GM21528 (cell line): Measurements from ENCODE around the gene REP15.
"Not testable (repeated sequence)": the region's sequence is repeated elsewhere in the genome, so short reads cannot be mapped to it uniquely, and the experiment has no call there.

Experiments used
- ATAC-seq: cut with Tn5 transposase; IDR thresholded peaks from one replicate; pipeline ENCODE4 v1.9.1; 2021; ENCODE audit warnings: mild to moderate bottlenecking, moderate library complexity; ENCODE audit not compliant: unreplicated experiment, low FRiP score

The REP15 gene

DNA sequence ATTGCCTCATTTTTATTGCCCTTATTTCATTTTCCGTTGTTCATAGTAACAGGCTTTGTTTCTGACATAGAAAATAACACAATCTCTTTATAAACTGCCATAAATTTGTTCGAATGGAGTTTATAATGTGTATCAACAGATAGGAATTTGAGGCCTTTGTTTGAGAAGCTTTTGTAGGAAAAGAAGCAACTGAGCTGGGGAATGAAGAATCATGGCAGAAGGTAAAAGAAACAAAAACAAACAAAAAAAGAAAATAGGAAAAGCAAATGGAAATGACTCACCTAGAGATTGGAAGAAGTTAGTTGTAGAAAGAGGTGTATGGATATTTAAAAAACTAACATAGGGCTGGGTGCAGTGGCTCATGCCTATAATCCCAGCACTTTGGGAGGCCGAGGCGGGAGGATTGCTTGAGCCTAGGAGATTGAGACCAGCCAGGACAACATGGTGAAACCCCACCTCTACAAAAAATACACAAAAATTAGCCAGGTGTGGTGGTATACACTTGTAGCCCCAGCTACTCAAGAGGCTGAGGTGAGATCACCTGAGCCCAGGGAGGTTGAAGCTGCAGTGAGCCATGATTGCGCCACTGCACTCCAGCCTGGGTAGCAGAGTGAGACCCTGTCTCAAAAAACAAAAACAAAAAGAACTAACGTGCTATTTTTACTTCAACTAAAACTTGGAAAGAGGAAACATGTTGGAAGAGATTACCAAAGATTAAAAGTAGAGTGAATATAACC, 523 bp upstream of the REP15 start:
- ATAC-seq: no peak

DNA sequence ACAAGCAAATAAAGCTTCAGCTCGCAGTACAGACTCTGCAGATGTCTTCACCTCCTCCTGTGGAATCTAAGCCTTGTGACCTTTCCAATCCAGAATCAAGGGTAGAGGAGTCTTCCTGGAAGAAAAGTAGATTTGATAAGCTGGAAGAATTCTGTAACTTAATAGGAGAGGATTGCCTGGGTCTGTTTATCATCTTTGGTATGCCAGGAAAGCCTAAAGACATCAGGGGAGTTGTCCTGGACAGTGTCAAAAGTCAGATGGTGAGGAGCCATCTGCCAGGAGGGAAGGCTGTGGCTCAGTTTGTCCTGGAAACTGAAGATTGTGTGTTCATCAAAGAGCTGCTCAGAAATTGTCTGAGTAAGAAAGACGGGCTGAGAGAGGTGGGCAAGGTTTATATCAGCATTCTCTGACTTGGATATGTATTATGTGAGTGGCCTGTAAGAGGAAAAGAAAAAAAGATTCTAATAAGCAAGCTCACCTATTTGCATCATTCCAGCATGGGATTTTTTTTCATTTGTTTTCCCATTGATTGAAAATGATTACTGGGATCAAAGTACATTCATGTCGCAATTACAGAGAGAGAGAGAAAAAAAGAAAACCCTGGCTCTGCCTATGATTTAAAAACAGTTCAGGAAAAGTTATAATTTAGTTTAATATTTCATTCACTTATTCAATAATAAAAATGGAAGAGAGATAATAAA, 767 bp downstream of the REP15 start:
- no peak for ATAC-seq

DNA sequence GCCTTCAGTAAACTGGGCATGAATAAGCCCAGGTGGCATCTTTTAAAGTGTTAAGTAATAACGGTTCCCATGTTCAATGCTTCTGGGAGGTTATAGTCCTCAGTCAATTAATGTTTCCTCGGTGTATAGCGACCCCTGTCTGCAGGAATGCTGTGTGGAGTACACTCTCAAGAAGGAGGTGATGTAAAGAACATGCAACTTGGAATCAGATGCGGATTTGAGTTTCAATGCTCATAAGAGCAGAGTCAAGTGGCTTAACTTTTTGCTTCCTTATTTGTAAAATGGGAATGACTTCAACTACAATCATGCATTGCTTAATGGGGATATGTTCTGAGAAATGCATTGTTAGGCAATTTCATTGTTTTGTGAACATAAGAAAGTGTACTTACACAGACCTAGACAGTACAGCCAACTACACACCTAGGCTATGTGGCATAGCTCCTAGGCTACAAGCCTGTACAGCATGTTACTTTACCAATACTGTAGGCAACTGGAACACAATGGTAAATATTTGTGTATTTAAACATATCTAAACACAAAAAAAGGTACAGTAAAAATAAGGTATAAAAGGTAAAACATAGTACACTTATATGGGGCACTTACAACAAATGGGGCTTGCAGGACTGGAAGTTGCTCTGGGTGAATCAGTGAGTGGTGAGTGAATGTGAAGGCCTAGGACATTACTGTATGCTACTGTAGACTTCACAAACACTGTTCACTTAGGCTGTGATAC, 7.6 kb downstream of the REP15 start:
- peak; percentile 82 for ATAC-seq

DNA sequence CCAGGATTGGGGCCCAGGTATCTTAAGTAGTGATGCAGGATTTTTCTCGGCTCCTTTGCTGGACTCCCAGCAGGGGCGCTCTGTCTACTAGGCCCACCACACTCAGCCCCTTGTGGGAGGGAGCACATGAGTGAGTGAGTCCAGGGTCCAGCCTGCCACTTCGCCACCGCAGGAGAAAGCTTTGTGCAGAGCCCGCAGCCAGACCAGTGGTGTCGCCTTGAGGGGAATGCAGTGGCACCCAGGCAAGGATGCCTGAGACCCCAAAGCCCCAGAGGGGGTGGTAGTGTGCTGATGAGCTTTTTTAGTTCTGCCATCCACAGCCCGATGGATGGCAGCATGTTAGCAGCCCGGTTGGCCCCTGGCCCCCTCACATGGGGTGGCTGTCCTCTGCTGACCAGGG, 9.0 kb downstream of the REP15 start:
- no peak for ATAC-seq

DNA sequence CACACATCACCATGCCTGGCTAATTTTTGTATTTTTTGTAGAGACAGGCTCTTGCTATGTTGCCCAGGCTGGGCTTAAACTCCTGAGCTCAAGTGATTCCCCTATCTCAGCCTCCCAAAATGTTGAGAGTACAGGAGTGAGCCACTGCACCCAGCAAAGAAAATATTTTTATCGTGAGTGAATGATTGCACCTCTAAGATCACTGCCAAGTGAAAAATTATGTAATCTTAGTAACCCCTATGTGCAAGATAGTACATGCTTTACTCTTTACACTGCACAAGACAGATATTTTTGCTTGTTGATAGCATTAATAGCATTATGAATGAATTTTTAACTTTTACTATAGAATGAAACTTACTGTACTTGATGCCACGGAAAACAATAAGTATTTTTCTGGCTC, 11.0 kb downstream of the REP15 start:
- ATAC-seq: no peak

DNA sequence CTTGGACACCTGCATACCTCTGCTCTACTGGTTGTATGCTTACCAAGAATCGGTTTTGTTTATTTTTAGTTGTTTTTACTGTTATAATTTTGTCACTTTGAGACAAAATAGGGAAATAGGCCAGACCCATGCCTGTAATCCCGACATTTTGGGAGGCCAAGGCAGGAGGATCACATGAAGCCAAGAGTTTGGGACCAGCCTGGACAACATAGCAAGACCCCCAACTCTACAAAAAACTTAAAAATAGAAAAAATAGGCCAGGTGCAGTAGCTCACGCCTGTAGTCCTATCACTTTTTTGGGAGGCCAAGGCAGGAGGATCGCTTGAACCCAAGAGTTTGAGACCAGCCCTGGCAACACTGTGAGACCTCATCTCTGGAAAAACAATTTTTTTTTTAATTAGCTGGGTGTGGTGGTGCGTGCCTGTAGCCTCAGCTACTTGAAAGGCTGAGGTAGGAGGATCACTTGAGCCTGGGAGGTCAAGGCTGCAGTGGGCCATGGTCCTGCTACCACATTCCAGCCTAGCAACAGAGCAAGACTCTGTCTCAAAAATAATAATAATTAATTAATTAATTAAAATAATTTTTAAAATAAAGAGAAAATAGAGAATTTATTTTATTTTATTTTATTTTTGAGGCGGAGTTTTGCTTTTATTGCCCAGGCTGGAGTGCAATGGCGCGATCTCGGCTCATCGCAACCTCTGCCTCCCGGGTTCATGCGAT, 13.1 kb downstream of the REP15 start:
- ATAC-seq: no peak

DNA sequence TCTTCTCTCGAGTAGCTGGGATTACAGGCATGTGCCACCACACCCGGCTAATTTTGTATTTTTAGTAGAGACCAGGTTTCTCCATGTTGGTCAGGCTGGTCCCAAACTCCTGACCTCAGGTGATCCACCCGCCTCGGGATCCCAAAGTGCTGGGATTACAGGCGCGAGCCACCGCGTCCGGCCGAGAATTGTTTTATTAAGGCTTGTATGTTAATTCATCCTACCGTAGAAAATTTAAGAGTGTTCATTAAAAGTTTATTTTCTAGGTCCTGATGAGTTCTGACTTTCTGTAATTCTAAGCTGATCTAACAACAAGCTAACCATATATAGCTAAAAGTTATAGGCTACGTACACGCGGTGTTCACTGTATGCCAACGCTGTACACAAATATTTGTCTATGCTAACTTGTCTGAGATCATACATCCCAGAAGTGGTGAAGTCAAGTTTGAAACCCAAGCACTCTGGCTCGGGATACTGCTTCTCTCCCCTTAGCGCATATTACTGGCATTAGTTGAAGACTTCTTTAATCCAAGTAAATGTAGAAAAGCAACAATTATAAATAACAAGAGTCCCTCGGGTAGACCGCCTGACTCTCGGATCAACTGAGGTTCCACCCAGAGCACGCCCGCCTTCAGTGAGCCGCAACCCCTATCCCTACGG, 13.8 kb downstream of the REP15 start:
- peak; percentile 52 for ATAC-seq

DNA sequence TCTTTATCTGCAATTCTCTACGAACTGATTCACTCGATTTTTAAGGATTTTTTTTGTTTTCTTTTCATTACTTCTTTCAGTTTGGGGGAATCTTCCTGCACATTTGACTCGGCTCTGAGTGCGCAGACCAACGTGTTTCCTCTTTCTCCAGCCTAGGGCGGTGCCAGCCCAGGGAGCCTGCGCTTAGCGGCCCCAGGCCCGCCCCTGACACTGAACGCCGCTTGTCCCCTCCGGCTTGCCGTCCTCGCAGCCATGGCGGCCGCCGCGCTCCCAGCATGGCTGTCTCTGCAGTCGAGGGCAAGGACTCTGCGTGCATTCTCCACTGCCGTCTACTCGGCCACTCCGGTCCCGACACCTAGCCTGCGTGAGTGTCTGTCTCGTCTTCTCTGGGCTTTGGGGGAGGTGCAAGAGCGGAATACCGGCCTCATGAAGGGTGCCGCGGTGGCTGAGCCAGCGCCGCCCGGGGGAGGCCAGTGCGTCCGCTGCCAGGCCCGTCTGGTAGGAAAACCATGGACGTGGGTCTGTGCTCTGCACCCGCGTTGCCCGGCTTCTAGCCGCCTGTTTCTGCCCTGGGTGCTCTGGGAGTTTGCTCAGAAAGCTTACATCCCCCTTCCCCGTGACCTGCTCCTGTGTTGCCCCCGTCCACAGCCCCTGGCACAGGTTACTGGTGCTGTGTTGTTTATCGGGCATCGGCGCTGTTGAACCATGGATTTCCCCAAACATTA, 14.5 kb downstream of the REP15 start, which contains the start of gene MRPS35:
Gene MRPS35, plus strand, starts transcription at position 241 of the 725 bp plus-strand sequence. Its CDS starts 12 bp downstream, at position 253.
- ATAC-seq: peak; percentile 96

DNA sequence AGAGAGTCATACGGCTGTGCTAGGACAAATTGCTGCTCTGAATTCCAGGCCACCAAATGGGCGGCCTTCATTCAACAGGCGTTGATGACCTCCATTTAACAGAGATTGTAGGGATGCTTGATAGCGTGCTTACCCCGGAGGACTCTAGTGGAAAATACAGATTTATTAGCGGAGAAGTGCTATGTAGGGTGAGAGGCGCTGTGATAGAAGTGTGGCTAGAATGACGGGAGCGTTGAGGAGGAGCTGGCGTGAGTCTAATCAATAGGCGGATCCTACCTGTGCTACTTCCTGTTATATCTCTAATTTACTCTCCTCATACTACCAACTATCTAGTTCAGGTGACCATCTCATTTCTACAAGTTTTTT, 15.1 kb downstream of the REP15 start:
- peak; percentile 25 for ATAC-seq

DNA sequence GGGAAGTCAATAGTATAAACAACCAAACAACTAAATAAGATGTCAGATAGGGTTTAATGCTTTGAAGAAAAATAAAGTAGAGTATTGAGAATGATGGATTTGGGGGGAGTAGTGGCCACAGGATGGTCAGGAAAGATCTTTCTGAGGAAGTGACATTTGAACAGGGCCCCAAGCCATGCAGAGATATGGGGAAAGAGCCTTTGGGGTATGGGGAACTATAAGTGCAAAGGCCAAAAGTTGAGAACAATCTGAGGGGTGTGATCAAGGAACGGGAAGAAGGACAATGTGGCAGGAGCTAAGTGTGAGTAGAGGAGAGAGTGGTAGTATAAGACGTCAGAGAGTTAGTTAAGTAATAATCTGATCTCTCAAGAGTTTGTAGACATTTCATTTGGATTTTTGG, 15.7 kb downstream of the REP15 start:
- no peak for ATAC-seq

DNA sequence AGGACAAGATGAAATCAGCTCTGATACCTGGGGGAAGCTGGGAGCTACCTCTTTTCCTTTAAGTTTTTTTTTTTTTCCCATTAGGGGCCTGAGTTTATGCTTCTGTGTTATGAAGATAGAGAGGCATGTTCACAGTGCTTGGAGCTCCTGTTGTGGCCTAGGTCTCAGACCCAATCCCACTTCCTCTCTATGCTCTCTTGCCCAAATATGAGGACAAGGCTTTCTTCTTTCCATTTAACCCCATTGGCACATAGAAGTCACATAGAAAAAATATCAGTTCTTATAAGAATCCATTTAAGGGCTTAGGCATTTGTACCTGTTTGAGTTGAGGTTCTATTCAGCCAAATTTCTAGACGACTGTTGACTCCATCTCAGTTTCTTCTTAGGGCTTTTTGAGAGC, 27.0 kb downstream of the REP15 start:
- no peak for ATAC-seq

DNA sequence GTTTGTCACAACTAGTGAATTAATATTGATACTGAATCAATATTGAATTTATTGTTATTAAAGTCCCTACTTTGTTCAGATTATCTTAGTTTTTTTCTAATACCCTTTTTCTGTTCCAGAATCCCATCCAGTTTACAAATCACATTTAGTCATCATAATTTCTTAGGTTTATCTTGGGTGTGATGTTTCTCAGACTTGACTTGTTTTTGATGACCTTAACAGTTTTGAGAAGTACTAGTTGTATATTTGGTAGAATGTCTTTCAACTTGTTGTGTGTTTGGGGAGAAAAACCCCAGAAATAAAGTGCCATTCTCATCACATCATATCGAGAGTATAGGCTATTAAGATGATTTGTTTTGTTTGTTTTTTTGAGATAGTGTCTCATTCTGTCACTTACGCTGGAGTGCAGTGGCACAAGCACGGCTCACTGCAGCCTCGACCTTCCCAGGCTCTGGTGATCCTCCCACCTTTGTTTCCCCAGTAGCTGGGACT, 33.9 kb downstream of the REP15 start:
- ATAC-seq: no peak

DNA sequence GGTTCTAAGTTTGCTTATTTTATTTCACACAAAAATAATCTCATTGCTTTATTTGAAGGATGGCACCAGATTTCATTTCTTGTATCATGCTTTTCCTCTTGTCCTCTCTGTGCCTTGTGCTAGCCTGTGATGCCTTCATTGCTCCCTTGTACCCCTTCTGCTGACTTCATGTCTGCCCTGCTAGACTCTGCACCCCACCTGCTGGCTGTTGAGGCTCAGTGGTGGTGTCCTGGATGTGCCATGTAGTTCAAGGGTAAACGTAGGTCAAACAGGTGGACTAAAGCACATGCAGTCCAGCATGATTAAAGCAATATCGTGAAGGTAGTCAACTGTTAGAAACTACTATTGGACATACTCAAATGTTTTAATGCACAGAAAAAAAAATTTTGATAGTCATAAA, 36.0 kb downstream of the REP15 start:
- ATAC-seq: no peak

DNA sequence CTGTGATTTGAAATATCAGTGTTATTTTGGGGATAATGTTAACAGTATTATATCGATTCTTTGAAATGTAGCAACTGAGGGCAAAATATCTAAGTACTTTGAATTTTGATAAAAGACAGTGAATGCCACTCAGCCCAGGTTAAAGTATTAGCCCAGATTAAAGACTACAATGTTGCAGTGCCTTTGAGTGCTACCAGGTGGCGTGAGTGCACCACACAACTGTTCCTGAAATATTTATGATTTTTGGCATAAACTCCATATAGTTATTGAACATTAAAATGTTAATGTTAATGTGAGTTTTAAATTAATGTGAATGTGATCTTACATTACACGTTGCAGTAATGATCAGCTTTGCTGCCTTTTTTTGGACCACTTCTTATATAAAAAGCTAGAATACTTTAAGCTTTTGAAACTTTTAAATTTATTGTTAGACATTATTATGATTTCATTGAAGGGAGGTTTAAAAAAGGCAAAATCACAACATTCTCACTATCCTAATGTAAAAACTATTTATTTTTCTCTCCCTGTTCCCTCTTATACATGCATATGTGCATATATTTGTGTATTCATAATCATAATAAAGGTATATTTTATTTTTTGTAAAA, 36.9 kb downstream of the REP15 start:
- peak; percentile 55 for ATAC-seq

DNA sequence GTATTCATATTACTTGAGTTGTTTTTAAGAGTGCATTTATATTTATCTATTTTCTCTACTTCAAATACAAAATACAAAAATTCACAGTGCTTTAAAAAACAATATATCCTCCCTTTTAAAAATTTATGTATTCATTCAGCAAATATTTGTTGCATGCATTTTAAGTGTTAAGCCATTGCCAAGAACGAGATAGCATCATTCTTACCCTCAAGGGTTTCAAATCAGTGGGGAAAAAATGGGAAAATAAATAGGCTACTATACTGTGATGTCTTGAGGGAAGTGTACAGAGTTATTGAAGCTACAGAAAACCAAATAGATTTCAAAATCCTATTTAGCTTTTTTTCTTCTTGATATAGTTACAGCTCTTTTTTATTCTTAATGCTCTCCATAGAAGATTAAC, 37.5 kb downstream of the REP15 start:
- no peak for ATAC-seq

DNA sequence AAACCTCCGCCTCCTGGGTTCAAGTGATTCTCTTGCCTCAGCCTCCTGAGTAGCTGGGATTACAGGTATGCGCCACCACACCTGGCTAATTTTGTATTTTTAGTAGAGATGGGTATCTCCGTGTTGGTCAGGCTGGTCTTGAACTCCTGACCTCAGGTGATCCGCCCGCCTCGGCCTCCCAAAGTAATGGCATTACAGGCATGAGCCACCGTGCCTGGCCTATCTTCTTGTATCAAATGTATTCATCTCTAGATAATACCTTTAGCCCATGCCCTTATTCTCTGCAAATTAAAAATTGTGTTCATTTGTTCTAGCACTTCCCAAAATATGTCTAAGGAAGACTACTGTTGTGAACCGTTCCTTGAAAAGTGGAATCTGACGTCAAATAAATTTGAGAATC, 38.1 kb downstream of the REP15 start:
- not testable (repeated sequence) for ATAC-seq

DNA sequence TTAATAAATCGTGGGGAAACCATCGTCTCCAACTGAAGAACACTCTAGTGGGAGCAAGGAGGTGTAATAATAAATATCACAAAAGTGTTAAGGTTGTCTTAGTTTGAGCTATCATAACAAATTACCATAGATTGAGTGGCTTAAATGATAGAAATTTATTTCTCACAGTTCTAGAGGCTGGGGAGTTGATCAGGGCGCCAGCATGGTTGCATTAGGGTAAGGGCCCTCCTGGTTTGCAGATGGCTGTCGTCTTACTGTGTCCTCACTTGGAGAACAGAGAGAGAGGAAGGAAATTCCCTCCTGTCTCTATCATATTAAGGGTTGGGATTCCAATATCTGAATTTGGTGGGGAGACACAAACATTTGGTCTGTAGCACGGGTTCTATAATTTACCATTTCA, 47.4 kb downstream of the REP15 start:
- no peak for ATAC-seq

DNA sequence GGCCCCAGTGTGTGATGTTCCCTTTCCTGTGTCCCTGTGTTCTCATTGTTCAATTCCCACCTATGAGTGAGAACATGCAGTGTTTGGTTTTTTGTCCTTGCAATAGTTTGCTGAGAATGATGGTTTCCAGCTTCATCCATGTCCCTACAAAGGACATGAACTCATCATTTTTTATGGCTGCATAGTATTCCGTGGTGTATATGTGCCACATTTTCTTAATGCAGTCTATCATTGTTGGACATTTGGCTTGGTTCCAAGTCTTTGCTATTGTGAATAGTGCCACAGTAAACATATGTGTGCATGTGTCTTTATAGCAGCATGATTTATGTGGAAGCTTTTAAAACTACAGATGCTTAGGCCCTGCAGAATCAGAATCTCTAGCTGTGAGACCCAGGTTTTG, 49.5 kb downstream of the REP15 start:
- ATAC-seq: not testable (repeated sequence)
